HG03575 (cell line): ENCODE data around the gene RPRML.
"Not testable (repeated sequence)": the region's sequence is repeated elsewhere in the genome, so short reads cannot be mapped to it uniquely, and the experiment has no call there.

Experiments
- ATAC-seq: cut with Tn5 transposase; IDR thresholded peaks from one replicate; pipeline ENCODE4 v1.9.1; 2021; ENCODE audit not compliant: unreplicated experiment, insufficient number of reproducible peaks, low FRiP score; ENCODE audit errors: extremely low read depth

The RPRML gene

GRCh38 chr17:46977750-46978488, 1.1 kb downstream of the RPRML start:
- ATAC-seq: no peak

DNA sequence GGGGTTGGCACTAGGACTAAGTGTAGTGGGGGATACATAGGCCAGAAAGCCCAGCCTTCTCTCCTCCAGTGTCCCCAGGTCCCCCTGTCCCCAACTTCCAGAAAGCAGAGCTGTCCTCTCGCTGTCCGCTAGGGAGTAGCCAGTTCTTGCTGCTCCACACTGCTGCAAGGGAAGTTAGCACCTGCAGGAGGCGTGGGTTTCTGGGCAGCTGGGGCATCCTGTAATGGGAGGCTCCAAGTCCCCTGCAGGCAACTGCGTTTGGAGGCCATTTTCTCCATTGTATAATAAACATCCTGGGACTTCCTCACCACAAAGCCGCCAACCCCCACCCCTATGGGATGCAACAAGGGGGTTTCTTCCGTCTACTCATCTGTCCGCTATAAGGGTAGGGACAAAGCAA, 1.7 kb downstream of the RPRML start:
- no peak for ATAC-seq

DNA sequence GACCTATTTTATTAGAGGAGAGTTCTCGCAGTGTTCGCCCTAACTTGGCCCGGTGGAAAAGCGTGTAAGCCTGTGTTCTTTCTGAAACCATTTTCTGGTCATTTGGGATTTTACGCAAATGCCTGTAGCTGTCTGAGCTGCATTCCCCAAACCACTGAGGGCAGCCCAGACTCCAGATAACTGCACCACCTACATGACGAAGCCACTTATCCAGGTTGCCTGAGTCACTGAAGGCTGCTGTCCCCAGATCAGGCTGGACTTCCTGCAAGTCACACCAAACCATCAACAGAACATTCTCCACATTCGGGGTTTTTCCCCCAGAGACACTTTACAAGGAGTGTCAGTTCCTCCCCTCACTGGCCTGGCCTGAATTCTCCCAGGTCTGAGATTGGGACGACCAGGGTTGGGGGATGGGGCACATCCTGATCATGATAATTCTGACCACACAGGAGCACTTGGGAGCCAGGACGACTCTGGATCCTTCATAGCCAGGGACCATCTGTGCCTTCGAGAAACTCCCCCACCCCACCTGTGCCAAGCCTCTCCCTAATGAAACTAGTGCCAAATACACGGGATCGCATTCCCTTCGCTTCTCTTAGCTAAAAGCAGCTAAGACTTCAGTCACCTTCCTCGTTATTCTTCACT, 2.3 kb downstream of the RPRML start:
- ATAC-seq: no peak

DNA sequence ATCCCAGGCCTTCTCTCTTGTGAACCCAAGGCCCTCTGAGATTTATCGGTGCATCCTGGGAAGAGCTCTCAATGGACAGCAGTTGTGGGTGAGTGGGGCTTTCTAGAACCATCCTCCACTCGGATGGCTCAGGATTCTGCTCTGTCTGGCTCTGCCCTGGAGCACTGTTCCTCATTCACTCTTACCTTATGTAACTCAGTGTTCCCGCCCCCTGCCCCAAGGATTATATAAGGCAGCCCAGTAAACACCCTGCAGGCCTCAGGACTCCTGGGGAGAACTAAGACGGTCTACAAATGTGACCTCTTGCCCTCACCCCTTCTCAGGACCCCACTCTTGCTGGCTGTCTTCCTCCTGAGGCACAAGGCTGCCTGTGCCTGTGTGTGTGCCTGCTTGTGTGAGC, 3.8 kb downstream of the RPRML start:
- ATAC-seq: no peak

DNA sequence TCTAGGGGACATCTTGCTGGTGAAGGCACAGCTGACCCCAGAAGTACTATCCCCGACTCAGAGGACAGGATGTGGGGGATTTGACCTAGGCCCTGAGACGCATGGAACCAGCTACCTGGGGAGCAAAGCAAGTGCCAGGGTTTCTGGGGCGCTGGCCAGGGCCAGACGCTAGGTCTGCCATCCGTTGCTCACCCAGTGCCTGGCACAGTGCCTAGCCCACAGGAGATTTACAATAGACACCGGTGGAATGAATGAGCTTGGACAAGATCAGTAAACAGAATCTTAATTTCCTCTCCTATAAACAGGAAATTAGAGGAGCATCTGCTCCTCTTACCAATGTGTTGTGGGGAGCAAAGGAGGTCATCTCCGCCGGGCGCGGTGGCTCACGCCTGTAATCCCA, 5.0 kb downstream of the RPRML start:
- no peak for ATAC-seq

GRCh38 chr17:46972346-46972745, 6.7 kb downstream of the RPRML start:
- ATAC-seq: no peak

- no peak for ATAC-seq
These were observed 7.3 kb downstream of the RPRML start for GRCh38 chr17:46971647-46972300.

- ATAC-seq: no peak
These were observed 10.2 kb downstream of the RPRML start for GRCh38 chr17:46968896-46969295.

DNA sequence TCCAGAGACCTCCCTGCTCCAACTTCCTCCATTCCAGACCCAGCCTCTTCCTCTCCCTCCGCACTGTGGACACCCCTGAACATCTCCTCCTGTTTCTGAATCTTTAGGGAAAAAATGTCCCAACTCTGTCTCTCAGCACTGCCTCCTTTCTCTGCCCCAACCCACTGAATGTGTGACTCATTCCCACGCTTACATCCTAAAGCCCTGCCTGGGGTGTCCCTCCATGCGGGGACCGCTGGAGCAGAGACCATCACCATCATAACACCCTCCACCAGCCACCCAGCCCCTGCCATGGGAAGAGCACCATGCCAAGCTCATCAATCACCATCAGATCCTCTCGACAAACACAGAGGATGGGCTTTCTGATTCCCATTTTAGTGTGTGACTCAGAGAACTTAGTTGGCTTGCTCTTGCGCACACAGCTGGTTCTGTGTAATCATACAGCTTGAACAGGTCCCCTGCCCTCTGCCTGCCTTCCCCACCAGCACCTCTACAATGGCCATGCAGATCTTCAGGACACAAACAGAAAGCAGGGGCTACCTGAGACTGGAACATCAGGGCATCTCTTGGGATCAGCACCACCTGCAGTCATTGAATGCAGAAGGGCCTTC, 10.7 kb downstream of the RPRML start:
- ATAC-seq: no peak

DNA sequence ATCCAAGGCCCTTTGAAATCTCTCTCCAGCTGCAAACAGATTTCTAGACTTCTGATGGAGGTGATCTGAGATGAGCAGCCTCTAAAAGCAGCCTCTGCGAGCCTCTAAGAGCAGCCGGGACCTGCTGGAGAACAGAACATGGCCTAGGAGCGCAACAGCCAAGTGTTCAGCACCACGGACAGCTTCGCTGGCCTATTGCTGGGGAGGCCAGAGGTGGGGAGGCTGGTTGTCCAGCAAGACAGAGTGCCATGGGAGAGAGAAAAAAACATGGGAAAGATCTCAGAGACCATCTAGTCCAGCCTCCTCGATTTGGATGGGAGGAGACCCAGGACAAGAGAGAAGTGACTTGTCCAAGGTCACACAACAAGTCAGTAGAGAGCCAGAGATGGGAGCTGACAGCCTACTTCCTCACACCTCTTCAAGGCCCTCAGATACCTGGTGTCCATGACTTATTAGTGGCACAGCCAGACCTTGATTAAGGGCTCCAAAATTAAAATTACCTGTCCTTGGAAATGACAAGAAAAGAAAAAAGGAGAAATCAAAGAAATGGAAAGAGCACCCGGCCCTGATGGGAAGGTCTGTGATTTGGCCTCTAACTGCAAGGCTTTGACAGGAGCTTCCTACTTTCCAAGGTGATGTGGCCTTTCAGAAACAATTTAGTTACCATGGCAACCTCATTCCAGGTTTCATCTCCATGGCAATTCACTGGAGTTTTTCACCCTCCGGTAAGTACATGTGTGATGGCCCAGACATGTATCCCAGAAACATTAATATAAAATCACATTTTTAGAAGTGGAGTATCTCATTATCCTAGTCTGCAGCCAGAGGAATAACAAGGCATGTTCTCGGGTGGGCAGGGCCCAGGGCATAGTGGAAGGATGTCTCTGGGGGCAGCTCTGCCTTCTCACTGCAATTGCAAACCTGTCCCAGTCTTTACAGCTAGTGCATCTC, 14.5 kb downstream of the RPRML start:
- ATAC-seq: no peak

GRCh38 chr17:46963571-46963970, 15.5 kb downstream of the RPRML start:
- ATAC-seq: no peak

- ATAC-seq: no peak
These were observed 16.7 kb downstream of the RPRML start for GRCh38 chr17:46962374-46962790.

- ATAC-seq: no peak
These were observed 18.9 kb downstream of the RPRML start for GRCh38 chr17:46960152-46960551.

DNA sequence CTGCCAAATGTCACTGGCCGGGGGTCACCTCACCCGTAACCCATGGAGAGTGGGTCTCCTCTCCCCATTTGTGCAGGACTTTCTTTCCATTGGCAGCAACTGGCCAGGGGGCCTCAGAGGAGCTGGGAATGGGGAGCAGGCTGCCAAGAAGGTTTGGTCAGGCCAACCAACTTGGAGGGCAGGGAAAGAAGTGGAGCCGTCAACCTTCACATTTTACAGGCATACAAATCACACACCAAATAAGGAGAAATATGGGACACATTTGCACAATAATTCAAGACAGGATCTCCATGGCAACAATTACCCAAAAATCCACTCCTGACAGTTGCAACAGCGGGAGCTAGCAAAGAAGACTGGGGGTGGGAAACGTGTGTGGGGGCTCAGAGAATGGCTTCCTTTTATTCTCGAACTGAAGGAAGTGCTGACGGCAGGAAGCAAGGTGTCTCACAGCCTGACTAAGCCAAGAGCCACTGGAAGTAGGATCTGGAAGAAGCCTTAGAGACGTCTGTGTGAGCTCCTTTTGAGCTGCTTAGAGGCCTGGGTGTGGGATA, 20.9 kb downstream of the RPRML start:
- no peak for ATAC-seq

GRCh38 chr17:46953191-46953590, 25.9 kb downstream of the RPRML start:
- not testable (repeated sequence) for ATAC-seq

GRCh38 chr17:46952115-46952514, 26.9 kb downstream of the RPRML start:
- no peak for ATAC-seq

- ATAC-seq: no peak
These were observed 27.3 kb downstream of the RPRML start for GRCh38 chr17:46951706-46952105.

- no peak for ATAC-seq
These were observed 27.9 kb downstream of the RPRML start for GRCh38 chr17:46950997-46951621.
